Smooth muscle cell (in vitro differentiated cells): Measurements from ENCODE around the gene ZMAT5. TPM values are rescaled to one million over a fixed set of nuclear protein-coding genes. Genes with fewer than 3 reads are reported as not detected.

ENCODE experiments used
- DNase-seq: peaks from one replicate; lab custom pipeline; 2025; ENCODE audit not compliant: unreplicated experiment; lab: John Stamatoyannopoulos, UW
- H2AFZ ChIP-seq: fragments of 200-600 bp; sonication (generic); 2 replicates; pipeline ENCODE4 v1.6.0; 2016; ENCODE audit warnings: antibody characterized with exemption, low read depth, mild to moderate bottlenecking
- H3F3A ChIP-seq: fragments of 200-600 bp; sonication (generic); 2 replicates; pipeline ENCODE4 v1.6.0; 2017; ENCODE audit warnings: antibody characterized with exemption, low read depth
- H3K27ac ChIP-seq: fragments of 200-600 bp; sonication (generic); 2 replicates; pipeline ENCODE4 v1.5.1; 2016; ENCODE audit warnings: low read depth, mild to moderate bottlenecking
- H3K27me3 ChIP-seq: fragments of 200-600 bp; sonication (generic); 2 replicates; pipeline ENCODE4 v1.6.1; 2016; ENCODE audit warnings: low read depth, mild to moderate bottlenecking
- H3K36me3 ChIP-seq: fragments of 200-600 bp; sonication (generic); 2 replicates; pipeline ENCODE4 v1.5.1; 2016; ENCODE audit warnings: low read depth
- H3K4me1 ChIP-seq: fragments of 200-600 bp; sonication (generic); 2 replicates; pipeline ENCODE4 v1.5.1; 2016; ENCODE audit warnings: low read depth
- H3K4me2 ChIP-seq: fragments of 200-600 bp; sonication (generic); 2 replicates; pipeline ENCODE4 v1.6.0; 2016; ENCODE audit warnings: mild to moderate bottlenecking
- H3K4me3 ChIP-seq: fragments of 200-600 bp; sonication (generic); 2 replicates; pipeline ENCODE4 v1.5.1; 2016; ENCODE audit warnings: mild to moderate bottlenecking
- H3K79me2 ChIP-seq: fragments of 200-600 bp; sonication (generic); 2 replicates; pipeline ENCODE4 v1.6.0; 2016; ENCODE audit warnings: low read depth, mild to moderate bottlenecking
- H3K9ac ChIP-seq: fragments of 200-600 bp; sonication (generic); 2 replicates; pipeline ENCODE4 v1.6.0; 2016; ENCODE audit warnings: low read depth
- H3K9me3 ChIP-seq: fragments of 200-600 bp; sonication (generic); replicated peaks from 2 replicates; pipeline ENCODE4 v1.5.1; 2016; ENCODE audit warnings: low read depth
- H4K20me1 ChIP-seq: fragments of 200-600 bp; sonication (generic); 2 replicates; pipeline ENCODE4 v1.6.0; 2016; ENCODE audit warnings: low read depth
- WGBS: methylation state at CpG from one replicate; pipeline ENCODE4 v1.1.7; 2016; ENCODE audit warnings: low lambda C conversion rate; 5-methylcytosine and 5-hydroxymethylcytosine counted together
- polyA plus RNA-seq: library from polyadenylated mRNA; unstranded; fragments of >200 nt; fragmentation: Nextera tagmentation; extraction: Ambion mirVana; gene quantifications from 2 replicates; pipeline ENCODE4 v1.2.1, GENCODE V29; 2016
- total RNA-seq: library from RNA; depleted of rRNA; stranded (reverse); fragments of >200 nt; gene quantifications from 2 replicates; pipeline ENCODE4 v1.2.3, GENCODE V29; 2014
- TF ChIP-seq, protein P1 (sequence below): fragments of 200-600 bp; sonication (generic); IDR thresholded peaks from 2 replicates; pipeline ENCODE4 v1.5.1; 2017; ENCODE audit warnings: borderline replicate concordance, mild to moderate bottlenecking, antibody characterized with exemption; ENCODE audit not compliant: insufficient read depth, poor library complexity, severe bottlenecking

ZMAT5 gene
- total and polyA plus RNA-seq, 2 experiments from 2014 or later, result 26.0 to 57.8 TPM

DNA sequence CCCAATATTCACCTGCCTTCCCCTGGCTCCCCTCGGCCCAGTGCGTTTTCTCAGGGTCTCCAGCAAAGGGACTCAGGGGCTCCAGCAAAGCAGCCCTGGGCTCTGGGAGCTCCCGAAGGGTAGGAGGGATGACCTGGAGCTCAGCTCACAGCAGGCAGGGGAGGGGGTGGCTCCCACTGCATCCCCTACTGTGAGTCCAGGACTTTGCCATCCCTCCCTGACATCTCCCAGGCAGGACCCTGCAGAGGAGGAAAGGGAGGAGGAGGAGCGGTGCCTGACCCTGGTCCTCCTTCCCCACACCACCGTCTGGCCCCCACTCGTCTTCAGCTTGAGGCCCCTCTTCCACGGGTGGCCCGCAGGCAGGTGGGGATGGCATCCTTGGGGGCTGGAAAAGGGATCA is 42.0 kb downstream of the ZMAT5 start:
- H3K27ac ChIP-seq, result no peak overlapping the region
- no peak for DNase-seq
- no peaks in the 10 kb centered on the region for H3K9me3 ChIP-seq
- no peak overlapping the region for H3K4me3 ChIP-seq
- H3K27me3 ChIP-seq, result peaks cover 42% of the 10 kb centered on the region
- TF ChIP-seq, protein P1, sequence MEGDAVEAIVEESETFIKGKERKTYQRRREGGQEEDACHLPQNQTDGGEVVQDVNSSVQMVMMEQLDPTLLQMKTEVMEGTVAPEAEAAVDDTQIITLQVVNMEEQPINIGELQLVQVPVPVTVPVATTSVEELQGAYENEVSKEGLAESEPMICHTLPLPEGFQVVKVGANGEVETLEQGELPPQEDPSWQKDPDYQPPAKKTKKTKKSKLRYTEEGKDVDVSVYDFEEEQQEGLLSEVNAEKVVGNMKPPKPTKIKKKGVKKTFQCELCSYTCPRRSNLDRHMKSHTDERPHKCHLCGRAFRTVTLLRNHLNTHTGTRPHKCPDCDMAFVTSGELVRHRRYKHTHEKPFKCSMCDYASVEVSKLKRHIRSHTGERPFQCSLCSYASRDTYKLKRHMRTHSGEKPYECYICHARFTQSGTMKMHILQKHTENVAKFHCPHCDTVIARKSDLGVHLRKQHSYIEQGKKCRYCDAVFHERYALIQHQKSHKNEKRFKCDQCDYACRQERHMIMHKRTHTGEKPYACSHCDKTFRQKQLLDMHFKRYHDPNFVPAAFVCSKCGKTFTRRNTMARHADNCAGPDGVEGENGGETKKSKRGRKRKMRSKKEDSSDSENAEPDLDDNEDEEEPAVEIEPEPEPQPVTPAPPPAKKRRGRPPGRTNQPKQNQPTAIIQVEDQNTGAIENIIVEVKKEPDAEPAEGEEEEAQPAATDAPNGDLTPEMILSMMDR, result no peak
- peaks cover 3% of the 10 kb centered on the region for H3K4me1 ChIP-seq
- H3K9ac ChIP-seq, result no peak overlapping the region
- H2AFZ ChIP-seq, result no peak overlapping the region
- H3K4me2 ChIP-seq, result no peak overlapping the region
- no peaks in the 10 kb centered on the region for H4K20me1 ChIP-seq
- 85% methylated on average over 8 of the region's 8 CpGs for WGBS
- no peaks in the 10 kb centered on the region for H3F3A ChIP-seq
- H3K79me2 ChIP-seq, result no peaks in the 10 kb centered on the region
- H3K36me3 ChIP-seq, result no peaks in the 10 kb centered on the region

DNA sequence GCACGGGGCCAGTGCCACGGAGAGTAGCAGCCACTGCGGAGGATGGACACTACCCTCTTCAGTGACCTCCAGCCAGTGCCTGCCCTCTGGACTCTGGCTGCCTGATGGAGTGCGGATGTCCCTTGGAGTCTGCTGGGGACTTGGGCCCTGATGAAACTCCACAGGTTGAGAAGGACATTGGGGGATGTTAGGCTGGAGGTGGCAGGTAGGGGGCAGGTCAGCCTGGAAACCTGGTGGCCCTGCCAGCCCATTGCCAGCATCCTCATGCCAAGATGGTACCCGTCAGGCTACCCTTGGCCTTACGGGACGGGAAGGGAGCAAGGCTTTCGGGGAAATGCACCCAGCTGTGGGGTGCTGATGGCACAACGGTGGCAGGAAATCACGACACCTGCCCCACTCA is 43.0 kb downstream of the ZMAT5 start:
- peaks cover 52% of the 10 kb centered on the region for H3K27me3 ChIP-seq
- H3K9ac ChIP-seq, result no peak overlapping the region
- DNase-seq, result no peak
- H4K20me1 ChIP-seq, result no peaks in the 10 kb centered on the region
- H3K4me1 ChIP-seq, result peaks cover 3% of the 10 kb centered on the region
- no peak overlapping the region for H3K4me3 ChIP-seq
- TF ChIP-seq, protein P1, result no peak
- H3K27ac ChIP-seq, result no peak overlapping the region
- H3K79me2 ChIP-seq, result no peaks in the 10 kb centered on the region
- no peaks in the 10 kb centered on the region for H3K9me3 ChIP-seq
- no peak overlapping the region for H3K4me2 ChIP-seq
- H2AFZ ChIP-seq, result no peak overlapping the region
- 96% methylated on average over 10 of the region's 10 CpGs for WGBS
- no peaks in the 10 kb centered on the region for H3F3A ChIP-seq
- H3K36me3 ChIP-seq, result no peaks in the 10 kb centered on the region

DNA sequence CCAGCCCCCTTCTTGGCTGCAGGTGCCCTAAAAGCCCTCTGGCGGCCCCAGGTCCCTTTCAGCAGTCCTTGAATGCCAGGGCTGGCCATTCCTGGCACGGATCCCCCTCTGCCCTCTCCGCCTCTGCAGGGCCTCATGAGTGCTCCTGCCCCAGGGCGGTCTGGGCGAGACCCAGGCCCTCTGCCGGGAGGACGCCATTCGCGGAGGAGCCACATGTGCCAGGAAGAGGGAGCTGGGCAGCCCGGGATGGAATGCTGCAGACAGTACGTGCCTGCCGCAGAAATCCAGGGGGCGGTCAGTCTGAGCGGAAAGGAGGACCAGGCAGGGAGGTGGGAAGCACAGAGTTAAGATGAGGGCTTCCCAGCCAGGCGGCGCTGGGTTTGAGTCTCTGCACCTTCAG is 44.2 kb downstream of the ZMAT5 start:
- H3K4me3 ChIP-seq, result no peak overlapping the region
- H3K79me2 ChIP-seq, result no peaks in the 10 kb centered on the region
- H3K27ac ChIP-seq, result no peak overlapping the region
- no peaks in the 10 kb centered on the region for H3K9me3 ChIP-seq
- WGBS, result 86% methylated on average over 16 of the region's 16 CpGs
- H3F3A ChIP-seq, result no peaks in the 10 kb centered on the region
- H3K27me3 ChIP-seq, result peaks cover 63% of the 10 kb centered on the region
- H3K9ac ChIP-seq, result no peak overlapping the region
- TF ChIP-seq, protein P1, result no peak
- H3K36me3 ChIP-seq, result no peaks in the 10 kb centered on the region
- H3K4me2 ChIP-seq, result no peak overlapping the region
- no peak overlapping the region for H2AFZ ChIP-seq
- H3K4me1 ChIP-seq, result peaks cover 3% of the 10 kb centered on the region
- no peaks in the 10 kb centered on the region for H4K20me1 ChIP-seq
- no peak for DNase-seq

DNA sequence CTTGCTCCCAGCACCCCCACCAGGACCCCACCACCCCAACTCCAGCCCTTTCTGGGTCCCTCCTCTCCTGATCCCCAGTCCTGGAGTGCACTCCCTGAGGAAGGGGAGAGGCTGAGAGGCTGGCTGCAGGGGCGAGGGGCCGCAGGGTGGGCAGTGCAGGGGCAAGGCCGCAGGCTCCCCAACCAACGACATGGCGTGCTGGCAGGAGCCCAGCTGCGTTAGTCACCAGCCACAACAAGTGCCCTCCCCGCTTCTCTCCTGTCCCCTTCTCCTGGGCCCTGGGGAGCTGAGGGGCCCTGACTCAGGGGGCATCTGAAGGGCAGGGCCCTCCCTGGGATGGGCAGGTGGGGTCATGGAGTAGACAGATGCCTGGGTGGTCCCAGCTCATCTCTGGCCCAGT is 44.7 kb downstream of the ZMAT5 start:
- H3K4me2 ChIP-seq, result no peak overlapping the region
- H3K4me1 ChIP-seq, result peaks cover 3% of the 10 kb centered on the region
- no peak overlapping the region for H3K27ac ChIP-seq
- peaks cover 67% of the 10 kb centered on the region for H3K27me3 ChIP-seq
- TF ChIP-seq, protein P1, result no peak
- no peaks in the 10 kb centered on the region for H3K9me3 ChIP-seq
- no peaks in the 10 kb centered on the region for H3K79me2 ChIP-seq
- no peaks in the 10 kb centered on the region for H4K20me1 ChIP-seq
- DNase-seq, result no peak
- H3K9ac ChIP-seq, result no peak overlapping the region
- H3F3A ChIP-seq, result no peaks in the 10 kb centered on the region
- no peaks in the 10 kb centered on the region for H3K36me3 ChIP-seq
- no peak overlapping the region for H3K4me3 ChIP-seq
- H2AFZ ChIP-seq, result no peak overlapping the region
- 76% methylated on average over 3 of the region's 7 CpGs for WGBS
